GM23338 (cell line): ENCODE data around the gene CTDSPL. TPM values are rescaled to one million over a fixed set of nuclear protein-coding genes. Genes with fewer than 3 reads are reported as not detected.

ENCODE experiments used
- ATAC-seq: fragments of 200-7000 bp; cut with Tn5 transposase; 3 replicates; pipeline ENCODE4 v1.9.1; 2020
- DNase-seq: peaks from one replicate; pipeline ENCODE4 v3.0.0-alpha.2; 2015; ENCODE audit warnings: low spot score
- H2AFZ ChIP-seq: fragments of 200-600 bp; sonication (generic); 2 replicates; pipeline ENCODE4 v1.8.0; 2016; ENCODE audit warnings: antibody characterized with exemption, mild to moderate bottlenecking, moderate library complexity
- H3F3A ChIP-seq: fragments of 200-600 bp; sonication (generic); replicated peaks from 2 replicates; pipeline ENCODE4 v1.8.0; 2017; ENCODE audit warnings: antibody characterized with exemption, mixed run types, low read depth
- H3K27ac ChIP-seq: fragments of 200-600 bp; sonication (generic); 2 replicates; pipeline ENCODE4 v1.6.1; 2016; ENCODE audit warnings: low read depth
- H3K27me3 ChIP-seq: fragments of 200-600 bp; sonication (generic); 2 replicates; pipeline ENCODE4 v1.8.0; 2016; ENCODE audit warnings: mild to moderate bottlenecking, mixed run types, moderate library complexity; ENCODE audit not compliant: insufficient read depth
- H3K36me3 ChIP-seq: fragments of 200-600 bp; sonication (generic); 2 replicates; pipeline ENCODE4 v1.8.0; 2016; ENCODE audit warnings: mild to moderate bottlenecking; ENCODE audit not compliant: insufficient read depth
- H3K4me1 ChIP-seq: fragments of 200-600 bp; sonication (generic); 2 replicates; pipeline ENCODE4 v1.8.0; 2016; ENCODE audit warnings: mild to moderate bottlenecking, moderate library complexity; ENCODE audit not compliant: insufficient read depth
- H3K4me2 ChIP-seq: fragments of 200-600 bp; sonication (generic); 2 replicates; pipeline ENCODE4 v1.7.1; 2017; ENCODE audit warnings: mixed run types
- H3K4me3 ChIP-seq: fragments of 200-600 bp; sonication (generic); 2 replicates; pipeline ENCODE4 v1.6.1; 2016; ENCODE audit warnings: mixed run types
- H3K79me2 ChIP-seq: fragments of 200-600 bp; sonication (generic); replicated peaks from 2 replicates; pipeline ENCODE4 v1.8.0; 2017; ENCODE audit warnings: mild to moderate bottlenecking; ENCODE audit not compliant: insufficient read depth
- H3K9me2 ChIP-seq: fragments of 200-600 bp; sonication (generic); 2 replicates; pipeline ENCODE4 v1.8.0; 2017; ENCODE audit not compliant: insufficient read depth
- H4K20me1 ChIP-seq: fragments of 200-600 bp; sonication (generic); replicated peaks from 2 replicates; pipeline ENCODE4 v1.8.0; 2017; ENCODE audit warnings: mild to moderate bottlenecking; ENCODE audit not compliant: insufficient read depth
- H3K27ac Mint-ChIP-seq: 2 replicates; pipeline ENCODE4 v1.8.0; 2020; ENCODE audit warnings: inconsistent platforms, mild to moderate bottlenecking, moderate library complexity, mixed read lengths
- H3K27me3 Mint-ChIP-seq: 3 replicates; pipeline ENCODE4 v1.8.0; 2022; ENCODE audit warnings: low read depth, mild to moderate bottlenecking, moderate library complexity, mixed read lengths, inconsistent platforms; ENCODE audit not compliant: insufficient read depth, poor library complexity
- H3K36me3 Mint-ChIP-seq: 3 replicates; pipeline ENCODE4 v1.8.0; 2021; ENCODE audit warnings: low read depth, mild to moderate bottlenecking, inconsistent platforms, moderate library complexity, mixed read lengths
- H3K4me1 Mint-ChIP-seq: 3 replicates; pipeline ENCODE4 v1.8.0; 2020; ENCODE audit warnings: mild to moderate bottlenecking, inconsistent platforms, mixed read lengths
- H3K4me3 Mint-ChIP-seq: 3 replicates; pipeline ENCODE4 v1.8.0; 2021; ENCODE audit warnings: moderate library complexity, mild to moderate bottlenecking, inconsistent platforms, mixed read lengths
- H3K9me3 Mint-ChIP-seq: 3 replicates; pipeline ENCODE4 v1.8.0; 2020; ENCODE audit warnings: moderate library complexity, mild to moderate bottlenecking, inconsistent platforms, mixed read lengths
- CREB1 ChIP-seq: fragments of 250-450 bp; sonication (Bioruptor Pico); IDR thresholded peaks from 2 replicates; pipeline ENCODE4 v1.5.0; 2020; ENCODE audit warnings: low read depth, mild to moderate bottlenecking, moderate library complexity
- POLR2AphosphoS5 ChIP-seq: IDR thresholded peaks from 2 replicates; pipeline ENCODE4 v1.6.1; 2016; ENCODE audit warnings: antibody characterized with exemption, low read depth
- ZNF114 ChIP-seq: fragments of 250-450 bp; sonication (Bioruptor Pico); IDR thresholded peaks from 2 replicates; pipeline ENCODE4 v1.5.0; 2020; ENCODE audit warnings: mild to moderate bottlenecking, moderate library complexity
- ZNF331 ChIP-seq: fragments of 250-450 bp; sonication (Bioruptor Pico); IDR thresholded peaks from 2 replicates; pipeline ENCODE4 v1.5.0; 2020; ENCODE audit warnings: low read depth, mild to moderate bottlenecking, moderate library complexity
- polyA plus RNA-seq: library from polyadenylated mRNA; unstranded; fragments of >200 nt; fragmentation: Nextera tagmentation; extraction: Ambion mirVana; gene quantifications from 2 replicates; pipeline ENCODE4 v1.2.1, GENCODE V29; 2016
- total RNA-seq: library from RNA; depleted of rRNA; stranded (reverse); fragments of >200 nt; shearing (Covaris generic); gene quantifications from 2 replicates; pipeline ENCODE4 v1.2.3, GENCODE V29; 2014
- TF ChIP-seq, protein P1 (sequence below): IDR thresholded peaks from one replicate; pipeline ENCODE4 v1.6.1; 2018; ENCODE audit warnings: antibody characterized with exemption; ENCODE audit not compliant: unreplicated experiment
- TF ChIP-seq, protein P2 (sequence below): fragments of 250-450 bp; sonication (Bioruptor Pico); IDR thresholded peaks from 2 replicates; pipeline ENCODE4 v1.5.0; 2020; ENCODE audit warnings: mild to moderate bottlenecking, moderate library complexity

The CTDSPL gene
- total and polyA plus RNA-seq, 2 experiments from 2014 or later: 23.2 to 42.0 TPM

DNA sequence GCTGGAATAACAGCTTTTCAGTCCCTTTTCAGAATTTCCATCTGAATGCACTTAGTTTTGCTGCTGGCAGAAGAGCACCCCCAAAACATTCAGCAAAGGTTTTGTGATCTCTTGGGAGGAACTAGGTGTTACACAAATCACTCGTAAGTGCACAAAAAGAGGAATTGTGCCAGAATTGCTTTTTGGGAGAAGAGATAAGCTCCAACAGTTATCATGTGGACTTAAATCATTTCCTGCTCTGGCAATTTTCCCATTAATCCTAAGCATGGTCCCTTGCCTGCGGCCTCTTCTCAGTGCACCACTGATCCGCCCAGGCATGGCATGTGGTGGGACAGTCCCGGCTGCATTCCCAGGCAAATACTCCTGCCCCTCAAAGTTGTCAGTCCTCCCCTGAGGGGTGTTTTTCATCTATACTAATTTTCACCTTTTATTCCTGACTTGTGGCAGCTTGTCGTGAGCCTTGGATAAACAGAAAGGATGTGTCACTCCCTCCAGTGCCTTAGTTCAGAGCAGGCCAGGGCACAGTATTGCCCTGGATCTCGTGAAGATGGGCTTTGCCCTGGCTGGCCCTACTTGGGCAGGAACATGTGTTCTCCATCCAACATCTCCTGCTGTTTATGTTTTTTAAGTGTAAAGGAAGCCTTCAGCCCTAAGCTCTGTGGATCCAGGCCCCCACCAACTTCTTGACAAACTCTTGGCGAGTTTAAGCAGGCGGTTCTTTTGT lies 84.3 kb downstream of the CTDSPL start:
- H2AFZ ChIP-seq: no peak overlapping the region
- no peak overlapping the region for H3K4me3 Mint-ChIP-seq
- H3K4me2 ChIP-seq: no peak overlapping the region
- H3K27ac ChIP-seq: no peak overlapping the region
- no peaks in the 10 kb centered on the region for H3F3A ChIP-seq
- DNase-seq (no peak), ATAC-seq (peak; percentile 59)
- peaks cover 20% of the 10 kb centered on the region for H3K4me1 Mint-ChIP-seq
- no peak overlapping the region for H3K4me3 ChIP-seq
- no peaks in the 10 kb centered on the region for H3K27me3 ChIP-seq
- no peaks in the 10 kb centered on the region for H3K9me2 ChIP-seq
- H4K20me1 ChIP-seq: no peaks in the 10 kb centered on the region
- H3K4me1 ChIP-seq: peaks cover 6% of the 10 kb centered on the region
- 0 out of 2 replicates have a peak overlapping the region, but pooled peaks have one; percentile 17 for H3K27ac Mint-ChIP-seq
- TF ChIP-seq POLR2AphosphoS5 (no peak), CREB1 (CRISPR knock-in tag) (no peak)
- TF ChIP-seq, protein P1, sequence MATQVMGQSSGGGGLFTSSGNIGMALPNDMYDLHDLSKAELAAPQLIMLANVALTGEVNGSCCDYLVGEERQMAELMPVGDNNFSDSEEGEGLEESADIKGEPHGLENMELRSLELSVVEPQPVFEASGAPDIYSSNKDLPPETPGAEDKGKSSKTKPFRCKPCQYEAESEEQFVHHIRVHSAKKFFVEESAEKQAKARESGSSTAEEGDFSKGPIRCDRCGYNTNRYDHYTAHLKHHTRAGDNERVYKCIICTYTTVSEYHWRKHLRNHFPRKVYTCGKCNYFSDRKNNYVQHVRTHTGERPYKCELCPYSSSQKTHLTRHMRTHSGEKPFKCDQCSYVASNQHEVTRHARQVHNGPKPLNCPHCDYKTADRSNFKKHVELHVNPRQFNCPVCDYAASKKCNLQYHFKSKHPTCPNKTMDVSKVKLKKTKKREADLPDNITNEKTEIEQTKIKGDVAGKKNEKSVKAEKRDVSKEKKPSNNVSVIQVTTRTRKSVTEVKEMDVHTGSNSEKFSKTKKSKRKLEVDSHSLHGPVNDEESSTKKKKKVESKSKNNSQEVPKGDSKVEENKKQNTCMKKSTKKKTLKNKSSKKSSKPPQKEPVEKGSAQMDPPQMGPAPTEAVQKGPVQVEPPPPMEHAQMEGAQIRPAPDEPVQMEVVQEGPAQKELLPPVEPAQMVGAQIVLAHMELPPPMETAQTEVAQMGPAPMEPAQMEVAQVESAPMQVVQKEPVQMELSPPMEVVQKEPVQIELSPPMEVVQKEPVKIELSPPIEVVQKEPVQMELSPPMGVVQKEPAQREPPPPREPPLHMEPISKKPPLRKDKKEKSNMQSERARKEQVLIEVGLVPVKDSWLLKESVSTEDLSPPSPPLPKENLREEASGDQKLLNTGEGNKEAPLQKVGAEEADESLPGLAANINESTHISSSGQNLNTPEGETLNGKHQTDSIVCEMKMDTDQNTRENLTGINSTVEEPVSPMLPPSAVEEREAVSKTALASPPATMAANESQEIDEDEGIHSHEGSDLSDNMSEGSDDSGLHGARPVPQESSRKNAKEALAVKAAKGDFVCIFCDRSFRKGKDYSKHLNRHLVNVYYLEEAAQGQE: no peak
- peaks cover 6% of the 10 kb centered on the region; the same call in 1 of the 3 replicates for H3K36me3 Mint-ChIP-seq
- H3K79me2 ChIP-seq: no peaks in the 10 kb centered on the region; the same call in 1 of the 2 replicates
- H3K36me3 ChIP-seq: no peaks in the 10 kb centered on the region
- H3K9me3 Mint-ChIP-seq: no peaks in the 10 kb centered on the region
- H3K27me3 Mint-ChIP-seq: peaks cover 3% of the 10 kb centered on the region

DNA sequence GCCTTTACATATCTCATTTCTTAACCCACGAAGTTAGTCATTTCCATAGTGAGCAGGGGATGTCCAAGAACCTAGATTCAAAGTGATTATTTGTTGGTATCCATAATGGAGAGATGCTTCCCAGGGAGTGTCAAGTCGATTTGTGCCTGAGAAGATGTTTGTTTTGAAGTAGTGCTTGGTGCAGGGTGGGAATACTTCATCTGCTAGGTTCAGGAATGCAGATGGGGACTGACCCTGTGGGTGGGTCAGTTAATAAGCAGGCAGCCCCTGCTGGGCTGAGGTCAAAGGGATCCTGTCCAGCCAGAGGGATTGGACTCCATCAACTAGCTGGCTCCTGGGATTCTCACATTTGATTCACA lies 84.8 kb downstream of the CTDSPL start:
- Histone ChIP-seq H3K79me2 (no peaks in the 10 kb centered on the region; the same call in 1 of the 2 replicates), H3K27ac (no peak overlapping the region), H3K4me1 (peaks cover 6% of the 10 kb centered on the region), H3K4me3 (no peak overlapping the region), H3K36me3 (no peaks in the 10 kb centered on the region), H3K27me3 (no peaks in the 10 kb centered on the region), H3K9me2 (no peaks in the 10 kb centered on the region), H2AFZ (no peak overlapping the region), H4K20me1 (no peaks in the 10 kb centered on the region), H3F3A (no peaks in the 10 kb centered on the region), H3K4me2 (no peak overlapping the region)
- Mint-ChIP-seq H3K4me3 (no peak overlapping the region), H3K36me3 (peaks cover 6% of the 10 kb centered on the region; the same call in 1 of the 3 replicates), H3K27me3 (peaks cover 3% of the 10 kb centered on the region), H3K9me3 (no peaks in the 10 kb centered on the region), H3K27ac (no peak overlapping the region), H3K4me1 (peaks cover 20% of the 10 kb centered on the region)
- TF ChIP-seq, protein P2, sequence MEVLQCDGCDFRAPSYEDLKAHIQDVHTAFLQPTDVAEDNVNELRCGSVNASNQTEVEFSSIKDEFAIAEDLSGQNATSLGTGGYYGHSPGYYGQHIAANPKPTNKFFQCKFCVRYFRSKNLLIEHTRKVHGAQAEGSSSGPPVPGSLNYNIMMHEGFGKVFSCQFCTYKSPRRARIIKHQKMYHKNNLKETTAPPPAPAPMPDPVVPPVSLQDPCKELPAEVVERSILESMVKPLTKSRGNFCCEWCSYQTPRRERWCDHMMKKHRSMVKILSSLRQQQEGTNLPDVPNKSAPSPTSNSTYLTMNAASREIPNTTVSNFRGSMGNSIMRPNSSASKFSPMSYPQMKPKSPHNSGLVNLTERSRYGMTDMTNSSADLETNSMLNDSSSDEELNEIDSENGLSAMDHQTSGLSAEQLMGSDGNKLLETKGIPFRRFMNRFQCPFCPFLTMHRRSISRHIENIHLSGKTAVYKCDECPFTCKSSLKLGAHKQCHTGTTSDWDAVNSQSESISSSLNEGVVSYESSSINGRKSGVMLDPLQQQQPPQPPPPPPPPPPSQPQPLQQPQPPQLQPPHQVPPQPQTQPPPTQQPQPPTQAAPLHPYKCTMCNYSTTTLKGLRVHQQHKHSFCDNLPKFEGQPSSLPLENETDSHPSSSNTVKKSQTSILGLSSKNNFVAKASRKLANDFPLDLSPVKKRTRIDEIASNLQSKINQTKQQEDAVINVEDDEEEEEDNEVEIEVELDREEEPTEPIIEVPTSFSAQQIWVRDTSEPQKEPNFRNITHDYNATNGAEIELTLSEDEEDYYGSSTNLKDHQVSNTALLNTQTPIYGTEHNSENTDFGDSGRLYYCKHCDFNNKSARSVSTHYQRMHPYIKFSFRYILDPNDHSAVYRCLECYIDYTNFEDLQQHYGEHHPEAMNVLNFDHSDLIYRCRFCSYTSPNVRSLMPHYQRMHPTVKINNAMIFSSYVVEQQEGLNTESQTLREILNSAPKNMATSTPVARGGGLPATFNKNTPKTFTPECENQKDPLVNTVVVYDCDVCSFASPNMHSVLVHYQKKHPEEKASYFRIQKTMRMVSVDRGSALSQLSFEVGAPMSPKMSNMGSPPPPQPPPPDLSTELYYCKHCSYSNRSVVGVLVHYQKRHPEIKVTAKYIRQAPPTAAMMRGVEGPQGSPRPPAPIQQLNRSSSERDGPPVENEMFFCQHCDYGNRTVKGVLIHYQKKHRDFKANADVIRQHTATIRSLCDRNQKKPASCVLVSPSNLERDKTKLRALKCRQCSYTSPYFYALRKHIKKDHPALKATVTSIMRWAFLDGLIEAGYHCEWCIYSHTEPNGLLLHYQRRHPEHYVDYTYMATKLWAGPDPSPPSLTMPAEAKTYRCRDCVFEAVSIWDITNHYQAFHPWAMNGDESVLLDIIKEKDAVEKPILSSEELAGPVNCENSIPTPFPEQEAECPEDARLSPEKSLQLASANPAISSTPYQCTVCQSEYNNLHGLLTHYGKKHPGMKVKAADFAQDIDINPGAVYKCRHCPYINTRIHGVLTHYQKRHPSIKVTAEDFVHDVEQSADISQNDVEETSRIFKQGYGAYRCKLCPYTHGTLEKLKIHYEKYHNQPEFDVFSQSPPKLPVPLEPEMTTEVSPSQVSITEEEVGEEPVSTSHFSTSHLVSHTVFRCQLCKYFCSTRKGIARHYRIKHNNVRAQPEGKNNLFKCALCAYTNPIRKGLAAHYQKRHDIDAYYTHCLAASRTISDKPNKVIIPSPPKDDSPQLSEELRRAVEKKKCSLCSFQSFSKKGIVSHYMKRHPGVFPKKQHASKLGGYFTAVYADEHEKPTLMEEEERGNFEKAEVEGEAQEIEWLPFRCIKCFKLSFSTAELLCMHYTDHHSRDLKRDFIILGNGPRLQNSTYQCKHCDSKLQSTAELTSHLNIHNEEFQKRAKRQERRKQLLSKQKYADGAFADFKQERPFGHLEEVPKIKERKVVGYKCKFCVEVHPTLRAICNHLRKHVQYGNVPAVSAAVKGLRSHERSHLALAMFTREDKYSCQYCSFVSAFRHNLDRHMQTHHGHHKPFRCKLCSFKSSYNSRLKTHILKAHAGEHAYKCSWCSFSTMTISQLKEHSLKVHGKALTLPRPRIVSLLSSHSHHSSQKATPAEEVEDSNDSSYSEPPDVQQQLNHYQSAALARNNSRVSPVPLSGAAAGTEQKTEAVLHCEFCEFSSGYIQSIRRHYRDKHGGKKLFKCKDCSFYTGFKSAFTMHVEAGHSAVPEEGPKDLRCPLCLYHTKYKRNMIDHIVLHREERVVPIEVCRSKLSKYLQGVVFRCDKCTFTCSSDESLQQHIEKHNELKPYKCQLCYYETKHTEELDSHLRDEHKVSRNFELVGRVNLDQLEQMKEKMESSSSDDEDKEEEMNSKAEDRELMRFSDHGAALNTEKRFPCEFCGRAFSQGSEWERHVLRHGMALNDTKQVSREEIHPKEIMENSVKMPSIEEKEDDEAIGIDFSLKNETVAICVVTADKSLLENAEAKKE (CRISPR knock-in tag): no peak
- TF ChIP-seq ZNF331 (CRISPR knock-in tag): no peak
- no peak for TF ChIP-seq ZNF114 (CRISPR knock-in tag)
- ATAC-seq: no peak
- no peak for DNase-seq
